Measurements from ENCODE around the gene RINL.

RINL gene, protein sequence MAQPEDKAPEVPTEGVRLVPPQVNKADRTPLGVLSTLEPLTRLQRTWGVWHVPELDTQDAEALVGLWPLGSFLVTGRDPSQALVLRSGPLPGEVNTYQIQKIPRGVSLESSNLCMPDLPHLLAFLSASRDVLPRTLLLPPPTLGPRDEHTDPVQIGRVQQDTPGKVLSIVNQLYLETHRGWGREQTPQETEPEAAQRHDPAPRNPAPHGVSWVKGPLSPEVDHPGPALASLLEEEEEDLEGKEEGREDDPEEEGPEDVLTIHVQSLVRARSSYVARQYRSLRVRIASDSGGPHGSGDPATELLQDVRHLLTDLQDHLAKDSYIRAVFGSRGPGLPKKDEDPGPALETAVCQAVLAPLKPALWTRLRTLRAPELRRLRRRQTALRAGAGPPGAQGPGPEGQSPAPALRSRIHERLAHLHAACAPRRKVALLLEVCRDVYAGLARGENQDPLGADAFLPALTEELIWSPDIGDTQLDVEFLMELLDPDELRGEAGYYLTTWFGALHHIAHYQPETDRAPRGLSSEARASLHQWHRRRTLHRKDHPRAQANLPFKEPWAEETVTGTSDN

DNA sequence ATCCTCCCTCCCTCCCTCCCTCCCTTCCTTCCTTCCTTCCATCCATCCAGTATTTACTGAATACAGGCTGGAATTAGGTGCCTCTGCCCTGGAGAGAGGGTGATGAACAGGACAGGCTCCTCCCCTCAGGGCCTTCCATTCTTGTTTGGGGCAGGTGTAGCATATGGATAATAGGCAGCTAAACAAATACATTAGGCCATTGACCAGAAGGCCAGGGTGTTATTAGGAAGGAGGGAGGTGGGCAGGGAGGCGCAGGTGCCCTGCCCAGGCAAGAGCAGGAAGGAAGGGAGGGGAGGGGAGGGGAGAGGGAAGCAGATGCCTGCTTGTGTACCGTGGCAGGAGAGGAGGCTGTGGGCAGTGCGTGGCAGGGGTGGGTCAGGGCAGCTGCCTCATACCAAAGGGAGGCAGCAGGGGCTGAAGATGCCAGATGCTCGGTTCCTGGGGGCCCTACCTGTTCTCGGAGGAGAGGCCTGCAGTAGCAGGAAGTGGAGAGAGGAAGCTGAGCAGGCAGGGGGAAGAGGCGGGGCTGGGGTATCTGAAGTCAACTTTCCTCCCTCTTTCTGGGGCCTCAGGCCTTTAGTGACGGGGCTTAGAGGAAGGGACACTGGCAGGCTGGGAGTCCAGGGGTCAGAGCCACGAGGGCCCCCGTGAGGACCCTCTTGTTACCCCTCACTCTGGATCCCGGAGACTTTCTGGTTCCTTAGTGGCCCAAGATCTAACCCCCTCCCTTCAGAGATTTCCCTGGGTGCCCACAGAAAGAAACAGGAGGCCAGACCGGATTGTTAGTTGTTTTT, at the start of gene RINL:
Gene RINL (minus strand): TSS at position 495 of the 794 bp plus-strand sequence. CDS start 1,533 bp downstream, outside the sequence.
- peak in 1 of 2 experiments; percentile 45 for DNase-seq

DNA sequence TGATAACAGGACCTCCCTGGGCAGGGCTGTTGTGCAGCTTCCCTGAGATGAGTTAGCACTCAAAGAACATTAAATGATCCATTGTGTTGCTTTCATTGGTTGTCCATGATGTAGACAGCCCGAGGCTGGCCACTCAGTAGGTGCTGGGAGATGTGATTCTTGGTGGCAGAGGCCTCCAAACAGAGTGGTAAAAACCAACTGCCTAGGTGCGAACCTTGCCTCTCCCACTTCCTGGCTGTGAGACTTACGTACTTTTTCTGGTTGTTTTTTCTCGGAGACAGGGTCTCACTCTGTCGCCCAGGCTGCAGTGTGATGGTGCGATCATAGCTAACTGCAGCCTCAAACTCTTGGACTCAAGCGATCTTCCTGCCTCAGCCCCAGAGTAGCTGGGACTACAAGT, 46.3 kb upstream of the RINL start:
- no peak for DNase-seq

DNA sequence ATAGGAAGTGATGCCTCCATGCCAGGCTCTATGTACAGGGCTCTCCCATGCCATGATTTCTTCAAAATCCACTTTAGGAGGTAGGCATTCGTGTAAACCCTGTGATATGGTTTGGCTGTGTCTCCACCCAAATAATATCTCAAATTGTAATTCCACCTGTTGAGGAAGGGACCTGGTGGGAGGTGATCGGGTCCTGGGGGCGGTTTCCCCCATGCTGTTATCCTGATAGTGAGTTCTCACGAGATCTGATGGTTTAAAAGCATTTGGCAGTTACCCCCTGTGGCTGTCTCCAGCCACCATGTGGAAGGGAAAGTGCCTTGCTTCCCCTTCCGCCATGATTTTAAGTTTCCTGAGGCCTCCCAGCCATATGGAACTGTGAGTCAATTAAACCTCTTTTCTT, 44.4 kb upstream of the RINL start:
- DNase-seq, result no peak

DNA sequence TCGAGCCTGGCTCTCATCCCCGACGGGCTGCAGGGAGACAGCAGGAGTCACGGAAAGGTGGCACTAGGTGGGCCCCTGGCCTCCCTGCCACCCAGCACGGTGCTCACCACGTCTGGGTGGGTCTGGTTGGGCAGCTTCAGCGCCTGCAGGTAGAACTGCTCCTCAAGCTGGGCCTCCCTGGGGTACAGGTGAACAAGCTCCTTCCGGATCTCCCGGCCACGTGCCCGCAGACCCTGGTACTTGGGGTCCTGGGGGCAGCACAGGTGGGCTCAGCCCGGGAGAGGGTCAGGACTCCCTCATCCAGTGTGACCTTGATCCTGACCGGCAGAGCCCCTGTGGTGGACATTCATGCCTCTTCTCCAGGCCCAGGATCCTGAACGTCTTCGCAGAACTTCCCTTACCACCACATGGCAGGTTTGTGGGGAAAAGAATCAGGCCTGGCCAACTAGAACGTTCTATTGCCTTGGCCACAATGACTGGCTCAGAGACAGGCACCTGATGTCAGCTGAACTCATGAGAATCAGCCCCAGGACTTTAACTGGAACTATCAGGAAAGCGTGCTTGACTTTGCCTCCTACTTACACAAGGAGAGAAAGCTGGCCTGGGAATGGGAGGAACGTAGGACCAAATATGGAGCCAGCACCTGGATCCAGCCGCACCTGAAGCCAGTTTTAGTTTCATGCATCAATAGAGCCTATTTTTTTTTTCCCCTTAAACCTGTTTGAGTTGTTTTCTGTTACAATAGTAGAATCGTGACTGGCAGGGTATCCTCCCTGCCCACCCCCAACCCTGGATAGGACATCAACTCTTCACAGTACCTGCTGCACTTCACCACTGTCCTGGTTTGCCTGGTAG, 43.6 kb upstream of the RINL start:
- no peak for DNase-seq

DNA sequence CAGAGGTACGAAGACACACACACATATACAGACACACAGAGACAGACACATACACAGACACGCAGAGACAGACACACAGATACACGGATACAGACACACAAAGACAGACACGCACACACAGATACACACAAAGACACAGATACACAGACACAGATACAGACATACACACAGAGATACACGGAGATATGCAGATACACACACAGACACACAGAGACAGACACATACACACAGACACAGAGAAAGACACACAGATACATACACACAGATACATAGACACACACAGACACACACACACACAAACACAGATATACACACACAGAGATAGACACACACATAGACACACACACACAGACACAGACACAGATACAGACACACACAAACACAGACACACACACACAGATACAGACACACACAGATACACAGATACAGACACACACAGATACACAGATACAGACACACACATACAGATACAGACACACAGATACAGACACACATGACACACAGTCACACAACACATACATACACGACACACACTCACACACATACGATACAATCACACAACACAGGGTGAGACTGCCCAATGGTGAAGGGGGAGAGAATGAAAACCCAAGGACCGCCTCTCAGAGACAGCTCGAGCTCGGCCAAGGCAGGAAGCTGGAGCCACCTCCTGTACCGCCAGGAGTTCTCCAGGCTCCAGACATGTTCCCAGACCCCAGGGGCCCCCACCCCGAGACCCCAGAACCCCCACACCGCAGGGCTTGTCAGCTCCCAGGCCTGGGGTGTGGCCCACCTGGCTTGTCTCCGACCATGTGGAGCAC, 42.7 kb upstream of the RINL start:
- DNase-seq, result no peak

DNA sequence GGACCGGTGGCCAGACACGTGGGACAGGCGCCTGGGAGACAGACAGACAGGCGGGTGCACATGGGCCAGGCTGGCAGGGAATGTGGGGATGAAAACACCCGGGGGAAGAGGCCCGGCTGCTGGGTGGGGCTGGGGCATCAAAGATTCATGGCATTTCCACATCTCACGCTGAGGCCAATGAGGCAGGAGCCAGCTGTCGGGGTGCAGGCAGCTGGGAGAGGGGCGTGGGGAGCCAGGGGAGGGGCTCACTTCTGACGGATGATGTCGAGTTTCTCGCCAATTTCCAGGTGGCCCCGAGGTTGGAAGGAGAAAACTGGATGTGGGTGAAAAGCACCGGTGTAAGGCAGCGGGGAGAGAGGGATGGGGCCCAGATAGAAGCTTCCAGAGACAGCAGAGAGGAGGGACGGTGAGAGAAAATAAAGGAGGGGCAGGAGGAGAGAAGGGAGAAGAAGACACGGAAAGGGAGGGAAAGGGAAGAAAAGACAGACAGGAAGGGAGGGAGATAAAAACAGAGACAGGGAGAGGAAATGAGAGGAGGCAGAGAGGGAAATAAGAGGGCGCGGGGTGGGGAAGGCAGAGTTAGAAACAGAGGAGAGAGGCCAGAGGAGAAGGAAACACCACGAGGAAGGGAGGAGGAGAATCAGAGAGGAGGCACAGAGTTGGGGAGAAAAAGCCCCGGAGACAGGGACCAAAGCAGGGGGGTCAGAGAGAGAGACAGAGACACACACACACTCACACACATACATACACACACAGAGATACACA, 41.9 kb upstream of the RINL start:
- no peak for DNase-seq

DNA sequence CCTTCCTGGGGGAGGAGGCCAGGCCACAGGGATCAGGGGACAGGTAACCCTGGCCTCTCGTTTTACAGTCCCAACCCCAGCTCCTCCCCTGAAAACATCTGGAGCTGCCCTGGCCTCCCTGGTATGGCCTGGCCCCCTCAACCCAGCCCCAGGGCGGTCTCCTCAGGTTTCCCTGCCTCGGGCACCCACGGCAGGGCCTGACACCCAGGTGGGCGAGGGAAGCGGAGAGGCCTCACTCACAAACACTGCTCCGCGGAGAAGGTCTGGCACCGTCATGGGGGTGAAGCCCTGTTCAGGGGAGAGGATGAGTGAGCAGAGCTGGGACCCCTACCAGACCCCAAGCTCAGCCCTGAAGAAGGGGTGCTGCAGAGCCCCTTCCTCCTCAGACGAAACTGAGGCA, 40.5 kb upstream of the RINL start:
- no peak for DNase-seq

DNA sequence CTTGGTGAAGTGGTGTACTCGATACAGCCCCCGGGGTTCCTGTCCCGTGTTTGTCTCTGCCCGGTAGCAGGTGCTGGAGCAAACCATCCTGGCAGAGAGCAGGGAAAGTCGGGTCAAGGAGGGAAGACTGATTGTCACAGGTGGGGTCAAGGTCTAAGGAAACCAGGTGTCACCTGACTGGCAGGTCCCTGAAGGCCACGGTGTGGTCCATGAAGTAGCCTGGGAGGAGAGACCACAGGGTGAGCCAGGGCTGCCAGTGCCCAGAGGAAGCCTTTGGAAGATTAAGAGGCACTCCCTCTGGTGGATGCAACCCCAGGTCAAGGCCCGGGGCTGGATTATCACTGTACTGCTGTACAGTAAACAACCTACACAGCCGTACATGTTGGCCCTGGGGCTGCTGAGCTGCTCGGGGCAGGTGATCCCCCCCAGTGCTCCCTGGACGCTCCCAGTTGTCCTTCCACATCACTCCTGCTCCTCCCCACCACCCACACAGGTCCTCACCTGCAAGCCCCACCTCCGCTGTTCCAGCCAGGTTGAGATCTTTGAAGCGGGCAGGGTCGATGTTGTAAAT, 39.9 kb upstream of the RINL start:
- DNase-seq, result peak in 1 of 2 experiments; percentile 49

DNA sequence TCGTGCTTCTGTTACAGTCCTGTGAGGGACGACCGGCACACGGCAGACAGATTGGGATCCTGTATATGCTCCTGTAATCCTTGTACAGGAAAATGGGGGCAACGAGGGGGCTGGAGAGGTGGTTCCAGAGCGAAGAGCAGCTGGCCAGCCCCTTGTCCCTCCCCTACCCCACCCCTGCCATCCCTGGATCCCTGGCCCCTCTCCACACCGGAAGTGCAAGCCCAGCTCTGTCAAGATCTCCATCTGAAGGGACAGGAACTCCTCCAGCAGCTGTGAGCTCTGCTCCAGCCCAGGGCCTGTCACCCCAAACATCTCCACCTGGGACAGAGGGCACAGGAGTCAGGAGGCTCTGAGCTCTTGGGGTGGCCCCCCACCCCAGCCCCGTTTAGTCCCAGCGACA, 39.4 kb upstream of the RINL start:
- no peak for DNase-seq

DNA sequence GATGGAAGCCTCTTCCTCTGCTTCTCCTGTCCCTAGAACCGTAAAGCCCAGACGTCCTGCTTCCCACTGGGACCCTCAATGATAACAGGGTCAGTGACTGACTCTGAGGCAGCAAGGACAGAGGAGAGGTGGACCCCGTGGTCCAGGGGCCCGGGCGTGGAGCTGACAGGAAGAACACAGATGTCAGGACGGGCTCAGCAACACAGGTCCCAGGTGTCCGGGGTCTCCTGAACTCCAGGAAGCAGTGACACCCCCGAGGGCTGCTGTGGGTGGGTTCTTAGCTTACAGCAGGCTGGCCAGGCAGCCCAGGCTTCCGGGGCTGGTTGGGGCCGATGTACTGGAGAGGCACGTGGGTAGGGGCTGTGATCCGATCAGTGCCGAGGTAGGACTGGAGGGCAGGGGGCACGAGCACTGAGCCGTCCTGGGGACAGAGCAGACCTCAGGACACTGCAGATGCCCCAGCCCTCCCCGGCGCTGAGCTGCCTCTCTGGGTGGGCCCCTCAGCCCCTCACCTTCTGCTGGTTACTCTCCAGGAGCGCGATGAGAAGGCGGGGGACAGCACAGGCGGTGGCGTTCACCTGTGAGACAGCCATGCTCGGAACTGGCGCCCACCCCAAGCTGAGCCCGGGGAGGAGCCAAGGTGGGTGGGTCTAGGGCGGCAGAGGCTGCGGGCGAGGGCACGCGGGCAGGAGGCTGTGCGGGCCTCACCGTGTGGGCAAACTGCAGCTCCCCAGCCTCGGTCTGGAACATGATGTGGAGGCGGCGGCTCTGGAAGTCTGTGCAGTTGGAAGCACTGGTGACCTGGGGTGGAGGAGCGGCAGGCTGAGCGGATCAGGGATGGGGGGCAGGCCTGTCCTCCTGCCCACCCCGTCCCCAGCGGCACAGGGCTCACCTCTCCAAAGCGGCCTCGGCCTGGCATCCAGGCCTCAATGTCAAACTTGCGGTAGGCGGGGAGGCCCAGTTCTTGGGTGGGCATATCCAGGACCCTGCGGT, 37.5 kb upstream of the RINL start:
- no peak for DNase-seq

DNA sequence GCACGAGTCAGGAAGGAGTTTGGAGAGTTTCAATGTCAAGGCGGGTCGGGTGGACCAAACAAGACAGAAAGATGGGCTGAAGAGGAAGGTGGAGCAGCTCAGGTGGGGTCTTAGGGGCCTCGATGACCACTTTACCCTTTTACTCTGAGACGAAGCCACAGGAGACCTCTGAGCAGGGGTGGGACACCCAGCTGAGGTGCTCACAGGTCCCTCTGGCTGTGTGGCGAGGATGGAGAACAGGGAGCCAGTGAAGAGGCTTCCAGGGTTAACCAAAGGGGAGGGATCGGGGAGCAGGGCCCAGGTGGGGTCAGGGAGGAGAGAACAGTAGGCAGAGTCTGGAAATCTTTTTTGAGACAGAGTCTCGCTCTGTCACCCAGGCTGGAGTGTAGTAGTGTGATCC, 35.9 kb upstream of the RINL start:
- no peak for DNase-seq

DNA sequence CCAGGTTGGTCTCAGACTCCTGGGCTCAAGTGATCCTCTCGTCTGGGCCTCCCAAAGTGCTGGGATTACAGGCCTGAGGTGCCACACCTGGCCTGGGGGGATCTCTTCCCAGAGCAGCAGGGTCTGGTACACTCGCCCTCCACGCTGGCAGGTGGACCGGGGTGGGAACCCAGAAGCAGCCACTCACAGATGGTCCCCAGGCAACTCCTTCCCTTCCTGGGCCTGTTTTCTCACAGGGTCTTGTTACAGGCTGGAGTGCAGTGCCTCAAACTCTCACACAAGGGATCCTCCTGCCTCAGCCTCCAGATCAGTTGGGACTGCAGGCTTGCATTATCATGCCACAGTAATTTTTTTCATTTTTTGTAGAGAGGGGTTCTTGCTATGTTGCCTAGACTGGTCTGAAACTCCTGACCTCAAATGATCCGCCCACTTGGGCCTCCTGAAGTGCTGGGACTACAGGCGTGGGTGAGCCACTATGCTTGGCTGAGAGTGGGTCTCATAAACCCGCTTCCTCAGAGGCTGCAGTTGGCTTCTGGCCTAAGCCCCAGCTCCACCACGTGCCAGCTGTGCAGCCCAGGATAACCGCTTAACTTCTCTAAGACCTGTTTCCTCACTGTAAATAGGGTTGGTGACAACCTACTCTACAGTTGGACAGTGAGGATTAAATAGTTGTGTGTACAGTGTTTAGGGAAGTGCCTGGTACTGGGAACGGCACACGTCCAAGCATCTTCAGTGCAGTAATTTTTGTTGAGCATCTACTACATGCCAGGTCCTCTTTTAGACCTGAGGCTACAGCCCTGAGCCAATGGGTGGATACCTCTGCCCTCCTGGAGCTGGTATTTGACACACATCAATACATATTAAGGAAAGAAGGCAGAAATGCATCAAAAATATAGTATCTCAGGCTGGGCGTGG, 34.8 kb upstream of the RINL start:
- no peak for DNase-seq

DNA sequence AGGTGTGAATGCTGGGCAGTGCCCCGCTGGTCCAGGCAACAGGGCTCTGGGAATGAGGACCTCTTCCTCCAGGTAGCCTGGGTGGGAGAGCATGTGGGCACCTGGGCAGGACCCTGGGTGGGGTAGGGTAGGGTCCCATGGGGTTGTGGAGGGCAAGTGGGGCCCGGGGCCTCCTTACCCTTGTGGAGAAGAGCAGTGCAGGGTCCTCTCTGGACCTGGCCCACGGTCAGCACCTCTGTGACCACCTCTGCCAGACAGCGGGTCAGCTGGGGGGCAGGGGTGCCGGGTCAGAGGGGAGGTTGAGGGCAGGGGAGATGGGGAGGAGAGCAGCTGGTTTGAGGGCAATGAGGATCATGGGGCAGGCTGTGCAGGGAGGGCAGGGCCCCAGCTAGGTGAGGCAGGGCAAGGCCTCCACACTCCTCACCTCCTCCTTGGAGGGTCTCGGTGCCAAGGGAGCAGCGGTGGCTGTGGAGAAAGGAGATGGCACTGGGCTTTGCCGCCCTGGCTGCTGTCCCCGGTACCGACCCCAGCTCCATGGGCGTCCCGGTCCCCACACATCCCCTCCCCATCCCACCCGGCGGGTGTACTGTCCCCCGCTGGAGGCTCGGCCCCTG, 33.4 kb upstream of the RINL start:
- DNase-seq, result no peak

DNA sequence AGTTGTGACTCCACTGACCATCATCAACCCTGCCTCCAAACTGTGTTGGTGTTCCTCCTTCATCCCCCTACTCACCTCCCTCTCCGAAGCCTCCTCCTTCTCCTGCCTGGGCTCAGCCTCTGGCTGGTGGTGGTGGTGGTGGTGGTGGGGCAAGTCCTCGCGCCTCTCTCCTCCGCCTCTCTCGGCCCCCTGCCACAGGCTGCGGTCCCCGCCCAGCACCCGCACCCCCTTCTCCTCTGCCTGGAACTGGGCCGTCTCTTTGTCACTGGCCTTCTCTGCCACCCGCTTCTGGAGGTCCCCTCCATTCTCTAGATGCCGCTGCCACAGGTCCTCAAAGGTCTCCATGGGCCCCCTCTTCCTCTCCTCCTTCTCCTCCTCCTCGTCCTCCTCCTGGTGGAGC, 32.4 kb upstream of the RINL start:
- DNase-seq, result no peak

DNA sequence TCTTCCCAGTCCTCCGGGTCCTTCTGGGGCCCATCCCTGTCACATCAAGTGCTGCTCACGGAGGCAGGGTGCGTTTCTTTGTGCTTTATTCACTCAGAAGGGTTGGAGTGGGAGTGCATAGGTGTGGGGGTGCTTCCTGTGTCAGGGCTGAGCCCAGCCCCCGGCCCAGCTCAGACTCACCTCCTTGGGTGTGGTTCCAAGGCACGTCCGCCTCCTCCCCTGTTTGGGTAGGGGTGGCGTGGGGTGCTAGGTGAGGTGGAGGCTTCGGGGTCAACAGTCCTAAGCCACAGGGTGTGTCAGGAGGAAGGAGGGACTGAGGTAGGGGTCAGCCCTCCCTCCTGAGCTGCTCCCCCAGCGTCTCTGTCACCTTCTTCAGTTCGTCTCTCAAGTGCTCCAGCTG, 30.8 kb upstream of the RINL start:
- no peak for DNase-seq

DNA sequence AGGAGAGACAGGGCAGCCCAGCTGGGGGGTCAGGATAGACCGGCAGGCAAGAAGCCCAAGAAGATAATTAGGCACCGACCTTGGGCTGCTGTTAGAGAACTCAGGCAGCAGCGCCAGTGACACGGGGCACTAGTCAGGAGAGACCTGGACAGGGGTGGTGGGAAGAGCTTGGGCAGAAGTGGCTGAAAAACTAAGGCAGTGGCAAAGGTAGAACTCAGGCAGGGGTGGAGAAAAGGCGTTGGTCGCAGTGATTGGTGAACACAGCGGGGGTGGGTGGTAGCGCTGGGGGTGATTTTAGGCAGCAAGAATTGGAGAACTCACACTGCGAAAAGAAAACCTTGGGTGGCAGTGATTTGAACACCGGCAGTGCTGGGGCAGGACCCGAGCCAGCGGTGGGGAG, 29.6 kb upstream of the RINL start:
- no peak for DNase-seq

DNA sequence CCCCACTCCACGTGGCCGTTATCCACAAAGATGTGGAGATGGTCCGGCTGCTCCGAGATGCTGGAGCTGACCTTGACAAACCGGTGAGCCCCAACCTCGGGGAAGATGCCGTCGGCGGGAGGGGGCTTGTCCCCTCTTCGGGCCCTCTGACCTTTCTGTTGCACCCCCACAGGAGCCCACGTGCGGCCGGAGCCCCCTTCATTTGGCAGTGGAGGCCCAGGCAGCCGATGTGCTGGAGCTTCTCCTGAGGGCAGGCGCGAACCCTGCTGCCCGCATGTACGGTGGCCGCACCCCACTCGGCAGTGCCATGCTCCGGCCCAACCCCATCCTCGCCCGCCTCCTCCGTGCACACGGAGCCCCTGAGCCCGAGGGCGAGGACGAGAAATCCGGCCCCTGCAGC, 29.2 kb upstream of the RINL start:
- DNase-seq, result no peak

DNA sequence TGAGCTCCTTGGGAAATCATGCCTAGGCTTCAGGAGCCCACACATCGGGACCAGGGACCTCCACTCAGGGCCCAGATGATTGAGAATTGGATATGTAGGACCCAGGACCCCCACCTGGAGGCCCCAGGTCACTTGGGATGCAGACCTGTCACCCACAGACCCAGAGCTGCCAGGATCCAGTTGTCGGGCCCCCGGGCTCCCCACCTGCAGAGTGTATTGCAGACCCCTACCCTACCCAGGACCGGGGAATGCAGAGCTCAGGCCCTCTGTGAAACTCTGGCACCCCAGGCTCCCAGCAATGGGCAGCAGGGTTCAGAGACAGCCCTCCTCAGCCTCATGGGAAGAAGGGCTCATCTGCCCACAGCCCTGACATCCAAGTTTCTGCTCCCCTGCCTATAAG, 27.5 kb upstream of the RINL start:
- no peak for DNase-seq
